ENCODE measurements around the gene USP6NL.

The USP6NL gene

DNA sequence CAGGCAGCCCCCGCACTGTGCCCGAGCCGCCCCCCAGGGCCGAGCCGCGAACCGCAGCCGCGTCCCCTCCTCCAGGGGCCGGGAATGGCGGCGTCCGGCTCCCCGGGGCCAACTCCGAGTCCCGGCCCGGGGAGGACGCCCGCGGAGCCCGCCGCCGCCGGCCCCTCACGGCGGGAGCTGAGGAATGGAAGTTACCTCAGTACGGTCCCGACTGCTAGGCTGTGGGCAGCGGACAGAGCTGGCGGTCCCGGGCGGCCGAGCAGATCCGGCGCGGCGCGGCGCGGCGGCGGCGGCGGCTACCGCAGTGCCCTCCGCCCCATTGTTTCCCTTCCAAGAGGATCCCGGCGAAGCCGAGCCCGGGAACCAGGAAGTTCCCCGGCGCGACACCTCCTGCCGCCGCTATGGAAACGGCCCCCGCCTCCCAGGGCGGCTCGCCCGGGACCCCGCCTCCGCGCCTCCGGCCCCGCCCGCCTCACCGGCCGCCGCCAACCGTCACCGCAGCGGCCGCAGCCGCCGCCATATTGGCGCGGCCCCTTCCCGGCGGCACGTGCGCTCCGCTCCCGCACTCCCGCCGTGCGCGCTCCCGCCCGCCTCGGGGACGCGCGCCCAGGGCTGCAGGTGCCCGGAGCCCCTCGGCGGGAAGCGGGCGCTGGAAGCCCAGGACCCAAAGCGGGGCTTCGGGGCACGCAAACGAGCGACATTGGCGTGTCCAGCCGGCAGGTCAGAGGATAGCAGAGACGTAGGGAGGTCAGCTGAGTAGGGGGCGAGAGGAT lies at the start of gene USP6NL:
Gene USP6NL, minus strand, starts transcription at position 403 of the 773 bp plus-strand sequence. CDS start 14,016 bp downstream, outside the sequence.
- peak; percentile 71 for DNase-seq
- peaks cover 4% of the 10 kb centered on the region for H3K9me3 Mint-ChIP-seq
- peaks cover 50% of the 10 kb centered on the region for H3K4me1 Mint-ChIP-seq
- peak; percentile 45 for ATAC-seq
- H3K36me3 Mint-ChIP-seq (ENCODE audit: low read depth), result no peaks in the 10 kb centered on the region
- peak within 1 kb of the TSS; percentile 86 for H3K4me3 Mint-ChIP-seq
- H3K27me3 Mint-ChIP-seq, result peaks cover 4% of the 10 kb centered on the region
- peak within 1 kb of the TSS; percentile 78 for H3K27ac Mint-ChIP-seq

- ATAC-seq, result no peak
- H3K9me3 Mint-ChIP-seq, result no peaks in the 10 kb centered on the region
- DNase-seq, result no peak
- H3K4me3 Mint-ChIP-seq, result no peak overlapping the region
- H3K4me1 Mint-ChIP-seq, result peaks cover 30% of the 10 kb centered on the region
- no peak overlapping the region for H3K27ac Mint-ChIP-seq
- no peaks in the 10 kb centered on the region for H3K36me3 Mint-ChIP-seq (ENCODE audit: low read depth)
- no peaks in the 10 kb centered on the region for H3K27me3 Mint-ChIP-seq
These were observed 47.4 kb upstream of the USP6NL start for GRCh38 chr10:11658801-11659368.

DNA sequence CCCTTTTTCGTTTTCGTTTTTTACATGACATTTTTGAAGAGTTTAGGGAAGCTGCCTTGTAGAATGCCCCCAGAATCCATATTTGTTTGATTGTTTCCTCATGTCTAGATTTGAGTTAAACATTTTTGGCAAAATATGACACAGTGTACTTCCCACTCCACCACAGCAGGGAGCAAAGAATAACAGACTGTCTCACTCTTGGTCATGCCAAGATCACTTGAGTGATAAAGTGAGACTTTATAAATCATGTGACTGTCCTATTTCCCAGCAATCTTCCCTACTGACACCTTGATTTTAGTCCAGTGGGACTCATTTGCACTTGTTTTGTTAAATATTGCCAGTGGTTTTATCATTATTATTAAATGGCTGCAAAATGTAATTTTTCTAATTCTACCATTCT lies 44.4 kb upstream of the USP6NL start:
- H3K4me3 Mint-ChIP-seq, result no peak overlapping the region
- peaks cover 5% of the 10 kb centered on the region for H3K4me1 Mint-ChIP-seq
- no peak overlapping the region for H3K27ac Mint-ChIP-seq
- H3K27me3 Mint-ChIP-seq, result no peaks in the 10 kb centered on the region
- H3K36me3 Mint-ChIP-seq (ENCODE audit: low read depth), result no peaks in the 10 kb centered on the region
- ATAC-seq (no peak), DNase-seq (no peak)
- no peaks in the 10 kb centered on the region for H3K9me3 Mint-ChIP-seq

- no peaks in the 10 kb centered on the region for H3K27me3 Mint-ChIP-seq
- DNase-seq, result no peak
- no peaks in the 10 kb centered on the region for H3K9me3 Mint-ChIP-seq
- no peaks in the 10 kb centered on the region for H3K36me3 Mint-ChIP-seq (ENCODE audit: low read depth)
- H3K4me1 Mint-ChIP-seq, result peaks cover 5% of the 10 kb centered on the region
- H3K27ac Mint-ChIP-seq, result no peak overlapping the region
- no peak overlapping the region for H3K4me3 Mint-ChIP-seq
- no peak for ATAC-seq
These were observed 43.2 kb upstream of the USP6NL start for GRCh38 chr10:11654659-11655058.

DNA sequence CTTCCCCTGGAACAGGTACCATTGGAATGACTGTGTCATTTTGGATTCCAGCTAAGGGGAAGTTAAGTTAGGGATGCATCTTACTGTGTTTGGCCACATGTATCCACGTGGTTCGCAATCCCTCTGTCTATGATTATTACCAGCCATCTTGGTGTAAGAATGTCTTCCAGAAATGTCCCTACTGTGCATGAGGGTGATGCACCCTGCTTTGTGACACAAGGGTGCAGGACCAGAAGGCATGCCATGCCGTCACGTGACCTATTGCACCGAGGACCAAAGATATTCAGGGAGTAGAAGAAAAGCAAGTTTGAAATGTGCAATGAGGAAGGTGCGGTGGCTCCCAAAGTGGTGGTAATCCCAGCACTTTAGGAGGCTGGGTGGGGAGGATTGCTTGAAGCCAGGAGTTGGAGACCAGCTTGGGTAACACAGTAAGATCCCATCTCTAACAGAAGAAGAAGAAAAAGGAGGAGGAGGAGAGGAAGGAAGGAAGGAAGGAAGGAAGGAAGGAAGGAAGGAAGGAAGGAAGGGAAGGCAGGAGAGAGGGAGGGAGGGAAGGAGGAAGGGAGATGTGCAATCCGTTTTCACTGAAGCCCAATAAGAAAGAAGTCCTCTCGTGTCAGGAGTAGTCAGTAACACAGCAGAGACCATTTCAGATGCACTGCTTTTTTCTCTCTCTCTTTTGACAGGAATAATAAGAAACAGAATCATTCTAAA lies 42.5 kb upstream of the USP6NL start:
- ATAC-seq (no peak), DNase-seq (no peak)
- Mint-ChIP-seq H3K36me3 (ENCODE audit: low read depth) (no peaks in the 10 kb centered on the region), H3K4me3 (no peak overlapping the region), H3K9me3 (no peaks in the 10 kb centered on the region), H3K27me3 (no peaks in the 10 kb centered on the region), H3K4me1 (peaks cover 5% of the 10 kb centered on the region), H3K27ac (no peak overlapping the region)

GRCh38 chr10:11647676-11648075 lies 36.2 kb upstream of the USP6NL start:
- Mint-ChIP-seq H3K4me3 (no peak overlapping the region), H3K4me1 (no peaks in the 10 kb centered on the region), H3K27me3 (no peaks in the 10 kb centered on the region), H3K9me3 (no peaks in the 10 kb centered on the region), H3K27ac (no peak overlapping the region), H3K36me3 (ENCODE audit: low read depth) (no peaks in the 10 kb centered on the region)
- DNase-seq (no peak), ATAC-seq (no peak)

GRCh38 chr10:11646450-11646849 lies 35.0 kb upstream of the USP6NL start:
- Mint-ChIP-seq H3K27ac (no peak overlapping the region), H3K36me3 (ENCODE audit: low read depth) (no peaks in the 10 kb centered on the region), H3K27me3 (no peaks in the 10 kb centered on the region), H3K4me3 (no peak overlapping the region), H3K4me1 (no peaks in the 10 kb centered on the region), H3K9me3 (no peaks in the 10 kb centered on the region)
- DNase-seq (no peak), ATAC-seq (no peak)

DNA sequence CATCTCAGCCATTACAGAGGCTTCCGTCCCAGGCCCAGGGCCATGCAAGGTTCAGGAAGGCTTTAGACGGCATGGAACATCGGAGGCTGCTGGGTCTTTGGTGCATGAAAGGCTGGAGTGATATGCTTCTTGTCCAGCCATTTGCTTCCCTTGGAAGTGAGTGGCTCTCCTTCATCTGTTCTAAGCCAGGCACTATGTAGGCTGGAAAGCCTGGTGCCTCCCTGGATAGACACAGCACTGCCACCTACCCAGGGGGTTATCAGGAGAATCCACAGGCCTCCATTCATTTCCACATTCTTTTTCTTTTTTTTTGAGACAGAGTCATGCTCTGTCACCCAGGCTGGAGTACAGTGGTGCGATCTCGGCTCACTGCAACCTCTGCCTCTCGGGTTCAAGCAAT lies 31.6 kb upstream of the USP6NL start:
- H3K27me3 Mint-ChIP-seq, result no peaks in the 10 kb centered on the region
- no peaks in the 10 kb centered on the region for H3K4me1 Mint-ChIP-seq
- H3K4me3 Mint-ChIP-seq, result no peak overlapping the region
- ATAC-seq (no peak), DNase-seq (no peak)
- no peaks in the 10 kb centered on the region for H3K36me3 Mint-ChIP-seq (ENCODE audit: low read depth)
- no peak overlapping the region for H3K27ac Mint-ChIP-seq
- H3K9me3 Mint-ChIP-seq, result no peaks in the 10 kb centered on the region

- DNase-seq, result no peak
- Mint-ChIP-seq H3K4me1 (no peaks in the 10 kb centered on the region), H3K4me3 (no peak overlapping the region), H3K9me3 (no peaks in the 10 kb centered on the region), H3K36me3 (ENCODE audit: low read depth) (no peaks in the 10 kb centered on the region), H3K27ac (no peak overlapping the region), H3K27me3 (no peaks in the 10 kb centered on the region)
- no peak for ATAC-seq
These were observed 31.1 kb upstream of the USP6NL start for GRCh38 chr10:11642566-11642965.

GRCh38 chr10:11639849-11640764 lies 28.7 kb upstream of the USP6NL start:
- Mint-ChIP-seq H3K36me3 (ENCODE audit: low read depth) (no peaks in the 10 kb centered on the region), H3K4me1 (peaks cover 4% of the 10 kb centered on the region), H3K27ac (peak overlapping the region; percentile 19), H3K27me3 (peaks cover 8% of the 10 kb centered on the region), H3K9me3 (no peaks in the 10 kb centered on the region), H3K4me3 (no peak overlapping the region)
- ATAC-seq (no peak), DNase-seq (no peak)

- Mint-ChIP-seq H3K9me3 (no peaks in the 10 kb centered on the region), H3K4me3 (no peak overlapping the region), H3K4me1 (peaks cover 4% of the 10 kb centered on the region), H3K27me3 (peaks cover 8% of the 10 kb centered on the region), H3K27ac (peak overlapping the region; percentile 19), H3K36me3 (ENCODE audit: low read depth) (no peaks in the 10 kb centered on the region)
- no peak for DNase-seq
- no peak for ATAC-seq
These were observed 27.9 kb upstream of the USP6NL start for GRCh38 chr10:11639362-11639761.

- Mint-ChIP-seq H3K27ac (no peak overlapping the region), H3K27me3 (peaks cover 8% of the 10 kb centered on the region), H3K9me3 (no peaks in the 10 kb centered on the region), H3K4me3 (no peak overlapping the region), H3K36me3 (ENCODE audit: low read depth) (peaks cover 1% of the 10 kb centered on the region), H3K4me1 (peaks cover 8% of the 10 kb centered on the region)
- ATAC-seq (no peak), DNase-seq (no peak)
These were observed 26.7 kb upstream of the USP6NL start for GRCh38 chr10:11638055-11638698.

DNA sequence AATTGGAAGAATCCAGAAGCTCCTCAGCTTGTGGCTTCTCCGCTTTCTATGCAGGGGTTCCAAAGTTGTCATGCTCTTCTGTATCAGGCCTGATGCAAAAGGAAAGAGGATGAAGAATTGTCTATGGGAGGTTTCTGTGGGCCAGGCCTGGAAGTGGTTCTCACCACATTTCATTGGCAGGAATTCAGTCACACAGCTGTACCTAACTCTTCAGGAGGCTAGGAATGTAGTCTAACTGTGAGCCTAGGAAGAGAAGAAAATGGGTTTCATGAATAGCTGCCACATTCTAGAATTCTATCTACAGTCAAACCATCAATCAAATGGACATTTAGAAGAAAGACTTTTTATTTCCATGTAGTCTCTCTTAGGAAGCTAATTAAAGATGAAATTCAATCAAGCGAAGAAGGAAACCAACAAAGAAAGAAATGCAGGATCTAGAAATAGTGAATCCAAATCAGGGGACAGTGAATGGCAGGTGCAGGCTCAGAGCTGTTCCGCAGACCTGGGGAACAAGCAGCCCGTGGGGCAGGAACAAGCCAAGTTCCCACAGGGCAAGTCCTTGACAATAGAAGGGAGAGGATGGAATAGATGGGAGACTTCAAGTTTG lies 25.4 kb upstream of the USP6NL start:
- Mint-ChIP-seq H3K27ac (no peak overlapping the region), H3K27me3 (peaks cover 8% of the 10 kb centered on the region)
- ATAC-seq, result no peak

More for the DNA sequence above, 25.4 kb upstream of the USP6NL start:
- H3K4me1 Mint-ChIP-seq, result peaks cover 19% of the 10 kb centered on the region
- no peak overlapping the region for H3K4me3 Mint-ChIP-seq
- DNase-seq, result no peak
- peaks cover 1% of the 10 kb centered on the region for H3K36me3 Mint-ChIP-seq (ENCODE audit: low read depth)
- no peaks in the 10 kb centered on the region for H3K9me3 Mint-ChIP-seq

All from activated naive CD8-positive, alpha-beta T cell treated with anti-CD3 and anti-CD28 coated beads, Interleukin-2, amount 50 U/mL, for 24 hours (primary cell).